Measurements from ENCODE around the gene TMEM151A.

Gene TMEM151A

DNA sequence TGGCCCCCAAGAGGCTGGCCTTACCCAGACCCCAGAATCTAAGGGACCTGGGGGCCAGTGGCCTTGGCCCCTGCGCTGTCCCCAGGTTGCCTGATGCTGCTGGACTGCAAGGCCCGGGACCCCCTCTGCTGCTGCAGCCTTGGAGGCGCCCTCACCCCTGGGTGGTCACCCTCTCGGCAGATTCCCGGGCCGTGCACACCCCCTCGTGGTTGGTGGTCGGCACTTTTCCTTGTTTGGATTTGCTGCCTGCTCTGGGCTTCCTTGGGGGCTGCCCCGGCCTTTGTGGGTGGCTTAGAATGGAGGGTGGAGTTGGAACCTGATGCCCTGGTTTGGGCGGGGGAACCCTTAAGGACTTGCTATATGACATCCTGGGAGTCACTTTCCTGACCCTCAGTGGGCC, 39.2 kb downstream of the TMEM151A start:
- no peak overlapping the region for H3K4me3 ChIP-seq (ENCODE audit: low read length)
- no peak for DNase-seq (ENCODE audit: low read depth, low spot score)

DNA sequence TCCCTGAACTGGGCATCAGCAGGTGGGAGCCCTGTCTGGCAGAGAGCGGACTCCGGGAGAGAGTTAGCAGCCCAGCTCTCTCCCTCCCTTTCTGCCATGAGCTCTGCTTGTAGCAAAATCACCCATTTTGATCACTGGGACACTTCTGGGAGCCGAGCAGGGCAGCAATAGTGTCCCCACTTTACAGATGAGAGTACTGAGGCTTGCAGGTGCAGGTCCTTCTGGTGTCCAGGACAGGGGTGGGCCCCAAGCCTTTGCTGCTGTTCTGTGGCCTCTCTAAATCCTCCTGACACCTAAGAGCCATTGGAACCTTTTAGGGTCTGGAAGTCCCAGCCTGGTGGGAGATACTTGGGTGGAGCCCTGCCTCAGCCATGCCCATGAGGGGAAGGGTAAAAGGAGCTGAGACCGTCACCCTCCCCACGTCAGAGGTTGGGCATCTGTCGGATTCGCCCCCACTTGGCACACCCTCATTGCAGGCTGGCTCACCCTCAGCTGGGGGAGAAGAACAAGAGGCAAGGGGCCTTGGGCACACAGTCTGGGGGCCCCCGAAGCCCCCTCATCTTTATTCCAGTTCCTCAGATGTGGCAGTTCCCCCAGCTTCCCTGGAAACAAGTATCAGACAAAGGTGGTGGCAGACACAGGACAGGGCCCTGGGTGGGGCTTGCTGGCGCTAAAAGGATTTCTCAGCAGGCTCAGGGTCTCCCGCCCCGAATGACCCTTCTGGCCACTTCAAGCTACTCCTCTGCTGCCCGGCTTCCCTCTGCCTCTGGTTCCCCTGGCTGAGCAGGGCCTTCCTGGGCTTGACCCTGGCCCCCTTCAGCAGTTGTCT, 40.1 kb downstream of the TMEM151A start:
- no peak for DNase-seq (ENCODE audit: low read depth, low spot score)
- no peak overlapping the region for H3K4me3 ChIP-seq (ENCODE audit: low read length)

DNA sequence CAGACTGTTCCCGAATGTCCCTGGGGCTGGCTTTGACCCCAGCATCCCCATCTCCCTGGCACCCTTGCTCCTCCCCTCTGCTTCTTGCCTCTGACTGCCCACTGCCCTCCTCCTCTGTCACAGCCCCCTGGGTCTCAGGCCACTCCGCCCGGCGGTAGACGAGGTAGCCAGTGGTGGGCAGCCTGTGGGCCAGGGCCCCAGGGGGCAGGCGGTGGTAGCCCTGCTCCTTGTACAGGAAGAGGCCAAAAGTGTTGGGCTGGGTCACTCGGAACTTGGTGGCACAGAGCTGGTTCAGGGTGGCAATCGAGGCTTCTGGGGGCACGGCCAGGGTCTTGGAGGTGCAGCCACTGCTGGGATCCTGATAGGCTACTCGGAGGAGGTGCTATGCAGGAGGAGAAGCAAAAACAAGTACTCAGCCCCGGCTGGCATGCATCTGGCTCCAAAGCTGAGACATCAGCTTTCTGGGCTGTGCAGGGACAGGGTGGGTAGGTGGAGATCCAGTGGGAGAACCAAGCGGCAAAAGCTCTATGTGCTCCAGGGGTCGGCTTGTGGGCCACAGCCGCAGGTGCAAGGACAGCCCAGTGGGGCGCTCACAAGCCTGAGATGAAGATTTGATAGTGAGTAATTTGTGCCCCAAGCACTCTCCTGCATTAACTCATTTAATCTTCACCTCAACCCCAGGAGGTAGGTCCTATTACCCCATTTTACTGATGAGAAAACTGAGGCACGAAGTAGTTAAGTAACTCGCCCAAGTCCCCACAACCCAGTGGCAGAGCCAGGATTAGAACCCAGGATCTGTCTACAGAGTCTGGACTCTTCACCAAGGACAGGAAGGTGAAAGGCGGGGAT, 40.9 kb downstream of the TMEM151A start:
- H3K4me3 ChIP-seq (ENCODE audit: low read length): no peak overlapping the region
- DNase-seq (ENCODE audit: low read depth, low spot score): no peak

DNA sequence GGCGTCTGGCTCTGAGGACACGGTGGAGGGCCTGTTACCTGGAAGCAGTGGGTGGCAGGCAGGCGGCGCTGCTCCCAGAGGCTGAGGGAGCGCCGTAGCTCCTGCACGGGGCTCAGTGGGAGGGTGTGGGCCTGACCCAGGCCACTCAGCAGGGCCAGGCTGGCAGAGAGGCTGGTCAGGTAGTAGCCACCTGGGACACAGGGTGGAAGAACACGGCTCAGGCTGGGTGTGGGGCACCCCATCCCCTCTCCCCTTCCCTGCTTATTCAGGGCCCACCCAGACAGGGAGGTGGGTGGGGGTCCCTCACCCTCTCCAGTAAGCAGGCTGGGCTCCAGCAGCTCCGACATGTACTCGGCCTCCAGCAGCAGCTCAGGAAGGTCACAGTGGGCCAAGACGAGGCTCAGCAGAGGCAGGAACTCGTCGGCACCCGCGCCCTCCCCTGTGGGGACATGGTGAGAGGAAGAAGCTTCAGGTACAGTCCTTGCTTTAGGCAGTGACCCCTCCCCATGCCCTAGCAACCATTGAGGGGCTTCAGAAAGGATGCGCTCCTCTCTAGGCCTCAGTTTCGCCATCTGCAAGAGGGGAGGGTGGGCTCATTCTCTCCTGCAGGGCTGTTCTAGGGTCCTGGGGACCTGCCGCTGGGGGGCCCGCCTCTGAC, 41.7 kb downstream of the TMEM151A start:
- no peak overlapping the region for H3K4me3 ChIP-seq (ENCODE audit: low read length)
- DNase-seq (ENCODE audit: low read depth, low spot score): no peak

DNA sequence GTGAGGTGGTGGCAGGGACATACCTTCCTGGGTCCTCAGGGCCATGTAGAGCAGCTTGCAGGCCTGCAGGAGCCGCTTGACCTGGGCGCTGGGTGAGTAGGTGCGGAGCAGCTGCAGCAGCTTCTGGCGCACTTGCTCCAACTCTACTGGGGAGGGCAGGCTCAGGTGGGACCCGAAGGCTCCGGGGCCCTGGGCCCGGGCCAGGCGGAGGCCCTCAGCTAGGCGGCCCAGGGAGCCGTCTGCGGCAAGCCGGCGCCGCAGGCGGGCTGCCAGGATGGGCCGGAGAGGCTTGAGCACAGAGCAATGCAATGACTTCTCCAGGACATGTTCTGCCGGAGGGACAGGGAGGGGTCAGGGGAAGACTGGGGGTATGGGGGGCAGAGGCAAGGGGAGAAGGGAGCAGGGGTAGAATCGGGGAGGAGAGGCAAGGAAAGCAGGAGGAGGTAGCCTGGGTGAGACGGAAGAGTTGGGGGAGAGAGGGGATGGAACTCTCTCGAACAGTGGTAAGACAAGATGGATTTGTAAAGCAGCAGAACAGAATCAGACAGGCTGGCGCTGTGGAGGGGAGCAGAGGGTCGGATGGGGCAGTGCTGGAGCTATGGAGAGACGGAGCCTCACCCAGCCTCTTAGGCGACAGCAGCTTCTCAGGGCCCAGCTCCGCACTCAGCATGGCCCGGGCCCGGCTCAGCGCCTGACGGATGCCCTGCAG, 42.4 kb downstream of the TMEM151A start:
- DNase-seq (ENCODE audit: low read depth, low spot score): no peak
- no peak overlapping the region for H3K4me3 ChIP-seq (ENCODE audit: low read length)

DNA sequence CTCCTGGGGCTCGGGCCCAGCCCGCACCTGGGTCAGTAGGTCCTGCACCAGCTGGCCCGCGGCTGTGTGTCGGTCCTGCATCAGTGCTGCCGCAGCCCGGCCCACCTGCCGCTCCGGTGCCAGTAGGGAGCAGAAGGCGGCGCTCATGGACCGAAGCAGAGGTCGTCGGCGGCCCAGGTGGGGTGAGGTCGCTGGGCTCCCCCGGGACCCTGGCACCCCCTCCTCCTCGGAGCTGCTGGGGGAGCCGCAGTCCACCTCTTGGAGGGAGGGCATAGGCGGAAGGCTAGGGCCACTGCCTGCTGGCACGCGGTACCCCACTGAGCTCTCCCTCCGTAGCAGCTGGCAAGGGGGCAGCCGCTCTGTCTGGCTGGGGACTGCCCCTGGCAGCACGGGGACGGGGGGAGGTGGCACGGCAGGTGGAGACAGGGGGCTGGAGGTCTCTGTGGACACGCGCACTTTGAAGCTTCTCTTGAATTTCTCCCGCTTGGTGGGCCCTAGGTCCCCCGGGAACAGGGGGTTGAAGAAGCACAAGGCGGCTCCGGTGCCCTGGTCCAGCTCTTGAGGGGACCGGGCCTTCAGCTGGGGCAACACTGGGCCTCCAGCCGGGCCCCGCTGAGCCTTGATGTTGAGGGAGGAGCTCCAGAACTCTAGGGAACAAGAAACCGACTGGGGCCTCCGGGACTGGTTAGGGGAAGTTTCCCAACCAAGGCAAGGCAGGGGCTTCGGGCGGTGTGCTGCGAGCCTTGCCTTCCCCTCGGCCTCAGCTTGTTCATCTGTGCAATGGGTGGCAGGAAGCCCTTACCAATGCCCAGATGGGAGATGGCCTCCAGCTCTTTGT, 43.1 kb downstream of the TMEM151A start:
- H3K4me3 ChIP-seq (ENCODE audit: low read length): no peak overlapping the region
- no peak for DNase-seq (ENCODE audit: low read depth, low spot score)

DNA sequence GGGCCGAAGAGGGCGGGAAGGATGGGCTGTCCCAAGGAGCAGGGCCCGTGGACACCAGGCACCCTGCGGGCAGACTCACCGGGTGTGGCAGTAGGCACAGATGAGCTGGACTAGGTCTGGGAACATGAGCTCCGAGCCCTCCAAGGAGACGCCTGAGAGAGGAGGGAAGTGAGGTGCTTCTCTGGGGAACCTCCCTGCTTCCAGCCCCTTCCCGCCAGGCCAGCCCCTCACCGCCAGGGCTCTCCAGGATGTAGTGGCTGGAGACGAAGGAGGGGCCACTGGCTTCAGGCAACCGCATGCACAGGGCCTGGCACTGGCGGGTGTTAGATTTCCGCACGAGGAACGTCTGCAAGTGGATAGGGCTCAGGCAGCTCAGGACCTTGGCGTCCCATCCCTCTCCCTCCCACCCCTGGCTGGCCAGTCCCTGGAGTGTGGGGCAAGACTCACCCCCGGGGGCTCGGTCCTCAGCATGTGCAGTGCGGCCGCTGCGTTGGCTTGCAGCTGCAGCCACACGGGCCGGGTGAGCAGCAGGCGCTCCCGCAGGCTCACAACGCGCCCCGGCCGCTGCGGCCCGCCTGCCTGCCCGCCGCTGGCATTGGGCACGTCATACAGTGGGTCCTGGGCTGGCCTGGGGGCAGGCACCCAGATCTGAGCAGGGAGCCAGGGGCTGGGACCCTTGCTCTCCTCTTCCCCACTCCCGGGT, 44.0 kb downstream of the TMEM151A start:
- DNase-seq (ENCODE audit: low read depth, low spot score): no peak
- H3K4me3 ChIP-seq (ENCODE audit: low read length): no peak overlapping the region

DNA sequence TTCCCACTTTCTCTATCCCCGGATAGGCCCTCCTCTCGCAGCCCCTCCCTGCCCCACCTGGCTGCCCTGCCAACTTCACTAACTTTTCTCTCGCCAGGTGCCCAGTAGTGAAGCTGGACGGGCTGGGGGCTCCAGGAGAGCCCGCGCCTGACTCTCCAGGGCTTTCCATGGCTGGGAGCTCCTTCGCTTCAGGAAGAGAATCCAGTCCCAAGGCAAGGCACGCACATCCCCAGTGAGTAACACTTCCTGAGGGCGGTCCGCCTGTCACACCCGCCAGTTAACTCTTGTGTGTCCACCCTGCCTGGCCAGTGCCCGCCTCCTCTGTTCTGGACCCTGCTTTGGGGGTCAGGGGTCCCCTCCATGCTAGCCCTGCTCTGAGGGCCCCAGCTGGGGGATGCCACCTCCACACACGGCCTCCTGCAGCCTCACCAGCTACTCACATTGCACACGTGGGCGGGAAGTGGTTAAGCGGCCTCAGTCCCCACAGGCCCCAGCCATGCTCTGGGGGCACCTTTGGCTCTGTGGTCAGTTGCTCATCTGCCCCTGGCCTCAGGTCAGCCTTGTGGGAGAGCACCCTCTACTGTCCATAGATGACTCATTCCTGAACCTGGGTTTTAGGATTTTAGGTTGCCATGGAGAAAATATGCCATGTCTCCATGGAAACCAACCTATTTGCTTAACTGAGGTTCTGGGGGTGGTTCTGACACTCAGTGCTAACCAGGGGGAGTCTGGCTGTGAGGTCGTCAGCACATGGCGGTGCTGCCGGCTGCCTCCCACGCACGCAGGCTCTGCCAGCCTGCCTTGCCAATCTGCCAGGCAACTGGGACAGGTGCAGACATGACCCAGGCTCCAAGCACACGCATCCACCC, 44.8 kb downstream of the TMEM151A start, which contains the start of gene RIN1:
TSS of gene RIN1 (minus strand) at position 201 of the 869 bp plus-strand sequence. CDS start at position 169, 32 bp downstream.
- no peak within 1 kb of the TSS for H3K4me3 ChIP-seq (ENCODE audit: low read length)
- no peak for DNase-seq (ENCODE audit: low read depth, low spot score)

DNA sequence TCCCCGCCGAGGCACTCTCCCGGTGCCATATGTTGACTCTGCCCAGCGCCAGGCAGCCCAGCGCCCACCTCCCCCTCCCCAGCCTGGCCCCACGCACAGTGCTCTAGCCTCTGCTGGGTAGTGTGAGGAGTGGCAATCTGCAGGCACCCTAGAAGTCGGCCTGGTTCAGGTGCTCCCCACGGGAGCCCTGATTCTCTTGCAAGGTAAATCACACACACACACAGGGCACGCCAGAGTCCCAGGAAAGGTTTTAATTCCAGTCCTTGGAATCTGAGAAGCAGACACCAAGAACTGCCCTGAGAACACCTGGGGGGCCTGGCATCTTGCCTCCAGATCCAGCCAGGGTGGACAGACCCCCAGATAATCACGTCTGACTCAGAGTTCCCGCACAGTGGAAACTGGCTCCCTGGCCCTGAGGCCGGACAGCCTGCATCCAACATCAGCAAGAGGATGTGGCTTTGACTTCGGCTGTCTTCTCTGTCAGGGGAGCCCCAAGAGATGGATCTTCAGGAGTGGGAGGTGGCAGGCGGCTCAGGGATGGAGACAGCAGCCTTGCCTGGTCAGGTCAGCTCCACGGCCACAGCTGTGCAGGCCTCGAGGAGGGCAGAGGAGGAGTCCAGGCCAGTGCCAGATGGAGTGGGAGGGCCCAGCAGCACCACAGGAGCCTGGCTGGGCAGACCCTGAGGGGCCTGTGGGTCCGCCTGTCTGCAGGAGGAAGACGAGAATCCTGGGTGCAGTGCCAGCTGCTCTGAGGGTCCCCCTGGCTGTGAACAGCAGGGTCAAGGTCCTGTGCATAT, 45.6 kb downstream of the TMEM151A start:
- H3K4me3 ChIP-seq (ENCODE audit: low read length): no peak overlapping the region
- DNase-seq (ENCODE audit: low read depth, low spot score): no peak

DNA sequence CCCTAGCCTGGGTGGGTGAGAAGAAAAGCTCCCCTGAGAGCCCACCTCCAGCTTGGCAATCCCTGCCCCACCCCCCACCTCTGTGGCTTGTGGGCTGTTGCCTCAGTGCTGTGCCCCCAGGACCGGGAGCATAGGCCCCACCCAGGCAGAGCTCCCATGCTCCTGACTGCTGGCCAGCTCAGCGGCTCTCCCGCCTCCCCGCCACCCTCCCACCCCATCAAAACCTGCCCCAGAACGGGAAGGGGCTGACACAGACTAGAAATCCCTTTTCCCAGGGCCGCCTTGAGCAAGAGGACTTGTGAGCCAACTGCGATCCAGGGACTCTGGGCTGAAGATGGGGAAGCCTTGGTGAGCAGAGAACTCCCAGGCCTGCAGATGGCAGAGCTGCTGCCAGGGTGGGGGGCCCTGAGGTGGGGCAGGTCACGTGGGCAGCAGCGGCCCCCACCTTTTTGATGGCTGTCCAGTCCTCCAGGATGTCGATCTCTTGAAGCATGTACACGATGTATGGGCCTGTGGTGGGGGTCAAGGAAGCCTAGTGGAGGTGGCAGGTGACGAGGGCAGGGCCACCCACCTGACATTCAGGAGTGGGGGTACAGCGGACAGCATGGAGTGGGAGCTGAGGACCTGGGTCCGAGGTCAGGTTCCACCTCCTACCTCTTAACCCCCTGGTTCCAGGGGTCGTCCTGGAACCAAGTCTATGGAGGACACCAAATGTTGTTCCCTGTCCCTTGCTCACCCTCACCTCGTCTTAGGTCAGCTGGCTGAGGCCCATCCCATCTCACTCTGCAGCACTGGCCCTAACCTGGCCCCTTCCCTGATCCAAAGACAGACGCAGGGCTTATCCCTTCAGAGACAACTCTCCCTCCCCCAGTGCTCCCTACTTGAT, 46.8 kb downstream of the TMEM151A start:
- DNase-seq (ENCODE audit: low read depth, low spot score): no peak
- H3K4me3 ChIP-seq (ENCODE audit: low read length): no peak overlapping the region

DNA sequence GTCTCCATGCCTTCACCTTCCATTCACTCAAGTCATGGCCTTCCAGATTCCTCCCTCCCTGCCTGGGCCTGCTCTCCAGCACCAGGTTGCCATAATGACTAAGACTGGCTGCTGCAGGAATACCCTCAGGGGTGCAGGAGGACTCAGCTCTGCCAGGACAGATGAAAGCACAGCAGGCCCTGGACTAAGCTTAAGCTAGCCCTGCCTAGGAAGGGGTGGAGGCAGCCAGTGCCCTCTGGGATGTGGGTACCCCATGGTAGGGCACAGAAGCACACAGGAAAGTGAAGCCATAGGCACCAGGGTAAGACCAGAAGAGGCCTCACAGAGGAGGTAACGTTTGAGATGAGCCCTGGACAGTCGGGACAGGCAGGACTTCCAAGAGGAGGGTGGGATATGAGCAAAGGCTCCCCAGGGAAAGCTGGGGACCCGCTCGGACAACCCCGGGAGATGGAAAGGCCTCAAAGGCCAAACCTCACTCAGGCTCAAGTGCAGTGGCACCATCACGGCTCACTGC, 47.5 kb downstream of the TMEM151A start:
- H3K4me3 ChIP-seq (ENCODE audit: low read length): no peak overlapping the region
- no peak for DNase-seq (ENCODE audit: low read depth, low spot score)

DNA sequence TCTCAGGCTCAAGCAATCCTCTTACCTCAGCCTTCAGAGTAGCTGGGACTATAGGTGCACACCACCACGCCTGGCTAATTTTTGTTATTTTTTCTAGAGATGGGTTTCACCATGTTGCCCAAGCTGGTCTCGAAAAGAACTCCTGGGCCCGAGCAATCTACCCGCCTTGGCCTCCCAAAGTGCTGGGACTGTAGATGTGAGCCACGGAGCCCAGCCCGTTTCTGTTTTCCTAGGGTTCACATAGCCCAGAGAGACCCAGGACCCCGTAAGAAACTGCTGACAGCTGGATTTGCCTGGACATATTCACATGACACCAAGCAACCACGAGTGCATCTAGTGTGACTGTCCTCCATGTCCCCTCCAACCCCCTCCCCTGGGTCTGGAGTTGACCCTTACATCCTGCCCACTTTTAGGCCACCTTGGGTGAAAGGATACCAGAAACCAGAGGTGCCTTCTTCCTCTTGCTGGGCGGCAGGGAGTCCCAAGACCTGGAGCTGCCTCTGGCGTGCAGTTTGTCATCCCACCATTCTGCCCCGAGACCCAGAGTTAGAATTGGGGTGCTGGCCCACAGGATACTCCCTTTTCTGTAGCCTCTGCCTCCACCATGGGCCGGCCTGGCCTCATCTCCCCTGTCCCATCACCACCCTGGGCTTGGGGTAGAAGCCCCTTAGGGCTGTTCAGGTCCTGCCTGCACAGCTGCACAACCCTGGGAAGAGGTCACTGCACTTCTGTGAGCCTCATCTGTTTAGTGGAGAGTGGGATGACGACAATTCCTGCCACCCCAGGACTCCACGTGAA, 48.2 kb downstream of the TMEM151A start:
- H3K4me3 ChIP-seq (ENCODE audit: low read length): no peak overlapping the region
- DNase-seq (ENCODE audit: low read depth, low spot score): no peak

DNA sequence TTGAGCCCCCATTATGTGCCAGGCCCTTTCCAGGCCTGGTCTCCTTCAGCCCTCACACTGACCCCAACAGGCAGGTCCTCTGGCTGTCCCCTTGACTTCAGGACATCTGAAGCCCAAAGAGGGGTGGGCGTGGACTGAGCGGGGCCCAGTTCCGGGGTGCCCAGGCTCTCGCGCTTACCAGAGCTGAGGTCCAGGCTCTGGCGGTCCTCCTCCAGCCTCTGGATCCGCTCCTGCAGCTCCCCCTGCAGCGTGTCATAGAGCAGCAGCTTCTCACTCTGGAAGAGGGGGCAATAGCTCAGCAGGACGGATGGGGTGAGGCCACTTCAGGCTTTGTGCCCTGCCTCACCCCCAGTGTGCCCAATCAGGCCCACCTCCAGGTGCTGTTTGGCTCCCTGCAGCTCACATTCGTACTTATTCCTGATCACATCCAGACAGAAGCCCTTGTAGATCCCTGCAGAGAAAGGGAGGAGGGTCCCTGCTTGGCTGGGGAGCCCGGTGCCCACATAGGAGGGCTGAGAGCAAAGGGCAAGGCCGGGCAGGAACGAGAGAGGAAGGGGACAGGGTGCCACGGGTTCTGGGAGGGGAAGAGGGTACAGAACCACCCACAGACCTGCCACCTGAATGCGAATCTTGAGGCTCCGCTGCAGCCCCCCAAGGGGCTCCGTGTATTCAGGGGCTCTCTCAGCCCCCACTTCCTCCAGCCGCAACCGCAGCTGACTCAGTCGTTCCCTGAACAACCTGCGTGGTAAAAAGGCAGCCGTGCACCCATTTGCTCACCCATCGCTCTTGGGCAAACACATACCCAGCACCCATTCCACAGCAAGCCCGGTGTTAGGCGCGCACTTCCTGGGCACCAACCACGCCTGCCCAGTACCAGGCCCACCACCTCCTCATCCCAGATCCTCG, 49.2 kb downstream of the TMEM151A start:
- no peak for DNase-seq (ENCODE audit: low read depth, low spot score)
- no peak overlapping the region for H3K4me3 ChIP-seq (ENCODE audit: low read length)

Data from Jurkat, Clone E6-1 (cell line).